Iris pigment epithelial cell (primary cell): Measurements from ENCODE around the gene MYH8.

ENCODE experiments used
- DNase-seq: peaks from one replicate; pipeline ENCODE4 v3.0.0-alpha.2; 2011; ENCODE audit warnings: low read depth

Gene MYH8

GRCh38 chr17:10380631-10381408 is 40.9 kb downstream of the MYH8 start:
- peak; percentile 45 for DNase-seq

GRCh38 chr17:10372906-10373305 is 48.8 kb downstream of the MYH8 start, which contains the start of gene MYH13:
MYH13 (minus strand) TSS chr17:10373006; CDS start chr17:10364530, 8,476 bp downstream.
- DNase-seq, result no peak

- no peak for DNase-seq
Measured at GRCh38 chr17:10370016-10370608, 51.6 kb downstream of the MYH8 start.

GRCh38 chr17:10369239-10369638 is 52.5 kb downstream of the MYH8 start:
- no peak for DNase-seq

GRCh38 chr17:10368561-10368960 is 53.2 kb downstream of the MYH8 start:
- no peak for DNase-seq

- DNase-seq, result no peak
Measured at GRCh38 chr17:10360578-10360977, 61.2 kb downstream of the MYH8 start.

- DNase-seq, result no peak
Measured at GRCh38 chr17:10357768-10358167, 64.0 kb downstream of the MYH8 start.

GRCh38 chr17:10354651-10355050 is 67.1 kb downstream of the MYH8 start:
- no peak for DNase-seq

GRCh38 chr17:10352893-10353292 is 68.9 kb downstream of the MYH8 start:
- no peak for DNase-seq

- DNase-seq, result no peak
Measured at GRCh38 chr17:10349403-10349802, 72.3 kb downstream of the MYH8 start.

- no peak for DNase-seq
Measured at GRCh38 chr17:10344816-10345215, 76.9 kb downstream of the MYH8 start.
